Sigmoid colon (tissue), 3 donors: Measurements from ENCODE around the gene PAX2.

Experiments
- CTCF ChIP-seq, 4 experiments: fragments of 450-650 bp in 3 of 4; fragments of 200-600 bp in 1 of 4; IDR thresholded peaks; one replicate each; pipeline ENCODE4 v1.5.1; 2016 to 2019; ENCODE audit warnings: antibody characterized with exemption in 4 of 4, mild to moderate bottlenecking in 3 of 4, moderate library complexity in 2 of 4
- POLR2A ChIP-seq, 2 donors: fragments of 450-650 bp; IDR thresholded peaks; one replicate each; pipeline ENCODE4 v1.6.1; 2016; ENCODE audit warnings: antibody characterized with exemption in 2 of 2, mild to moderate bottlenecking in 2 of 2, moderate library complexity in 2 of 2

GRCh38 chr10:100805543-100806355, 60.4 kb downstream of the PAX2 start:
- TF ChIP-seq POLR2A (IDR thresholded peaks at IDR 0.05), result no peak
- no peak for TF ChIP-seq CTCF (IDR thresholded peaks at IDR 0.05)
